ENCODE data around the gene SLC25A13. TPM values are rescaled to one million over a fixed set of nuclear protein-coding genes. Genes with fewer than 3 reads are reported as not detected.

Gene SLC25A13
- total RNA-seq, 2 donors from 2014 or later = 6.5 to 12.8 TPM

DNA sequence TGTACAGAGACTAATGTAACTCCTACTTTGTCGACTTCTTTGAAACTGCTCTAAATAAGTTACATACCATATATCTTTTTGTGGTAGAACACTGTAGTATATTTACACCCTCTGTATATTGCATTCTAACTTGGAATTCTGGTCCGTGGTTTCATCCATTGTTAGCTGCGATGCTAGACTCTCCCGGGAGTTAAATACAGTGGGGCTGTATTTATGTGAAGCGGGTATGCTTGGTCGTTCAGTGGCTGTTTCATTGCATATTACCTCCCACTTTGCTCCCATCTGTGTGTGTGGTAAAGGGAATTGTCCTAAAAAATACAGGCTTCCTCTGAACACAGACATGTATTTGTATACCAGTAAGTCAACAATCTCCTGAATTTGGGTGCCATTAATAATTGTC is 231.1 kb downstream of the SLC25A13 start:
- Mint-ChIP-seq H3K27me3 (peaks cover 24% of the 10 kb centered on the region), H3K36me3 (ENCODE audit: low read depth) (no peaks in the 10 kb centered on the region), H3K9me3 (no peaks in the 10 kb centered on the region), H3K4me3 (no peak overlapping the region), H3K27ac (no peak overlapping the region), H3K4me1 (no peaks in the 10 kb centered on the region)
- ATAC-seq (replicated peaks) = no peak

DNA sequence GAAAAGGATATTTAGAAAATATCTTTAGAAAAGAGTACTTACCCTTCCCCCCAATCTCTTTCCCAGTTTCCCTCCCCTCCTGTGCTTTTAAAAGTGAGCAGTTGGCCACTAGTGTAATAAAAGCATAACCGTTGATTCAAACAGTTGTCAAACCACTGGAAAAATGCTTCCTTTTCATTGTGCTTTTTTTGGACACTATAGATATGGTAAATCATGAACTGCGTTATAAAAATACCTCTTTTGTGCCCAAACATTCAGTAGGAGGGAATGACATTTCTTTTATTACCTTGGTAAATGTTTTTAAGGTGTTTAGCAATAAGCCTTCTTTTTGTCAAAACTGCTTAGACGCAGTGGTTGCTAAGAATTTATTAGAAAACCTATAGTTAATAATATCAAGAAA is 232.4 kb downstream of the SLC25A13 start:
- no peaks in the 10 kb centered on the region for H3K4me1 Mint-ChIP-seq
- ATAC-seq (replicated peaks) = no peak
- peaks cover 18% of the 10 kb centered on the region for H3K27me3 Mint-ChIP-seq
- no peak overlapping the region for H3K27ac Mint-ChIP-seq
- H3K4me3 Mint-ChIP-seq = no peak overlapping the region
- H3K36me3 Mint-ChIP-seq (ENCODE audit: low read depth) = no peaks in the 10 kb centered on the region
- H3K9me3 Mint-ChIP-seq = no peaks in the 10 kb centered on the region

DNA sequence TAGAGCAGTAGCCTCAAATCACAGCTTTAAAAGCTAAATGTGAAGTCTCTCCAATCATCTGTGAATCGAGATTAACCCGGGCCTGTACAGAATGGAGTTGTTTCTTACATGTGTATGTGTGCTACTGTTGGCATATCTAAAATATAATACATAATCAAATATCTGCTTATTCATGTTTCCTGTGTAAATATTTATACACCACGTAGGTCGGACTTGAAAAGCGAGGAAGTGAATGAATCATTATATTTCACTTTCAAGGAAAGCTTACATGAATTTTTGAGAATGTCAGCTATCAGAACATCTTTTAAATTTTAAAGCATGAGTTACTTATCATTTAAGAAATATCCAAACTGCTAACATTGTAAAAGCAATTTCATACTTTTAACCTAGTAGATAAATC is 233.3 kb downstream of the SLC25A13 start:
- Mint-ChIP-seq H3K27ac (no peak overlapping the region), H3K36me3 (ENCODE audit: low read depth) (no peaks in the 10 kb centered on the region), H3K27me3 (peaks cover 13% of the 10 kb centered on the region), H3K4me3 (no peak overlapping the region), H3K4me1 (no peaks in the 10 kb centered on the region), H3K9me3 (no peaks in the 10 kb centered on the region)
- ATAC-seq (replicated peaks) = no peak

DNA sequence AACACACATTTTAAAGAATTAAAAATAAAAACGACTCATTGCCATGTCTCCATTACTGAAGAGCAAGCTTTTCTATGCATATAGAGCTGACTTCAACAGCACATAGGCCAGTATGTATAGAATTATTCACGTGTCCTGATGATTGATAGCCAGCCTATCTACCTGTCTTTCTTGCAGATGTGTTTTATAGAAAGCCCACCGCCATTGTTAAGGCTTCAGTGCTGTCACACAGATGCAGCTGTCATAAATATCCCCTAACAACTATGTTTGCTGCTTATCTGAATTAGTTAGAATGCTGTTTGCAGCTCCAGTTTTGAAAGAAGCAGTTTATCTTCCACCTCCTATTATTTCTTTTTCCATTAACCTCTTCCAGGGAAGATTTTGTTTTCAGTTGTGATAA is 235.9 kb downstream of the SLC25A13 start:
- ATAC-seq (replicated peaks) = no peak
- H3K4me3 Mint-ChIP-seq = no peak overlapping the region
- H3K27ac Mint-ChIP-seq = no peak overlapping the region
- H3K9me3 Mint-ChIP-seq = no peaks in the 10 kb centered on the region
- no peaks in the 10 kb centered on the region for H3K36me3 Mint-ChIP-seq (ENCODE audit: low read depth)
- H3K4me1 Mint-ChIP-seq = no peaks in the 10 kb centered on the region
- H3K27me3 Mint-ChIP-seq = peaks cover 6% of the 10 kb centered on the region

GRCh38 chr7:96084881-96085553 is 236.9 kb downstream of the SLC25A13 start:
- ATAC-seq (replicated peaks) = peak; percentile 73
- Mint-ChIP-seq H3K36me3 (ENCODE audit: low read depth) (no peaks in the 10 kb centered on the region), H3K4me3 (no peak overlapping the region), H3K27ac (no peak overlapping the region), H3K9me3 (no peaks in the 10 kb centered on the region), H3K27me3 (peaks cover 4% of the 10 kb centered on the region), H3K4me1 (no peaks in the 10 kb centered on the region)

DNA sequence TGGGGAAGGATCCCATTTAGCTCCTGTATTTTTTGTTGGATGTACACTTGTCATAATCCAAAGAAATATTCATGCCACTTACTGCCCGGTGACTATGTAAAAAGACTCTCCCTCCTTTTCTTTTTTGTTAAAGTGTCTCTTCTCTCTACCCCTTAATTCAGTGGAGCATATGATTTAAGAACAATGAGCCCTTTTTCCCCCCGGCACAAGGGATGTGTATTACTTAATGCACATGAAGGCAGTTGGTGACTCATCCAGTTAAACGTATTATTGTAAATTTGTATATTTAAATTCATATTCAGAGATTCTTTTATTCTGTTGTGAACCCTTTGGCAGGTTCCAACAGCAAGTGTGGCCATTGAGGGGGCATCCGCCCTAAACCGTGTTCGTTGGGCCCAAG is 241.9 kb downstream of the SLC25A13 start:
- Mint-ChIP-seq H3K36me3 (ENCODE audit: low read depth) (no peaks in the 10 kb centered on the region), H3K27me3 (peaks cover 24% of the 10 kb centered on the region), H3K4me1 (peaks cover 5% of the 10 kb centered on the region), H3K9me3 (no peaks in the 10 kb centered on the region), H3K4me3 (no peak overlapping the region), H3K27ac (no peak overlapping the region)
- no peak for ATAC-seq (replicated peaks)

GRCh38 chr7:96076350-96076707 is 245.6 kb downstream of the SLC25A13 start:
- H3K36me3 Mint-ChIP-seq (ENCODE audit: low read depth) = no peaks in the 10 kb centered on the region
- no peak overlapping the region for H3K27ac Mint-ChIP-seq
- H3K4me1 Mint-ChIP-seq = peaks cover 5% of the 10 kb centered on the region
- H3K4me3 Mint-ChIP-seq = peak overlapping the region; percentile 74
- no peak for ATAC-seq (replicated peaks)
- peaks cover 35% of the 10 kb centered on the region for H3K27me3 Mint-ChIP-seq
- no peaks in the 10 kb centered on the region for H3K9me3 Mint-ChIP-seq

DNA sequence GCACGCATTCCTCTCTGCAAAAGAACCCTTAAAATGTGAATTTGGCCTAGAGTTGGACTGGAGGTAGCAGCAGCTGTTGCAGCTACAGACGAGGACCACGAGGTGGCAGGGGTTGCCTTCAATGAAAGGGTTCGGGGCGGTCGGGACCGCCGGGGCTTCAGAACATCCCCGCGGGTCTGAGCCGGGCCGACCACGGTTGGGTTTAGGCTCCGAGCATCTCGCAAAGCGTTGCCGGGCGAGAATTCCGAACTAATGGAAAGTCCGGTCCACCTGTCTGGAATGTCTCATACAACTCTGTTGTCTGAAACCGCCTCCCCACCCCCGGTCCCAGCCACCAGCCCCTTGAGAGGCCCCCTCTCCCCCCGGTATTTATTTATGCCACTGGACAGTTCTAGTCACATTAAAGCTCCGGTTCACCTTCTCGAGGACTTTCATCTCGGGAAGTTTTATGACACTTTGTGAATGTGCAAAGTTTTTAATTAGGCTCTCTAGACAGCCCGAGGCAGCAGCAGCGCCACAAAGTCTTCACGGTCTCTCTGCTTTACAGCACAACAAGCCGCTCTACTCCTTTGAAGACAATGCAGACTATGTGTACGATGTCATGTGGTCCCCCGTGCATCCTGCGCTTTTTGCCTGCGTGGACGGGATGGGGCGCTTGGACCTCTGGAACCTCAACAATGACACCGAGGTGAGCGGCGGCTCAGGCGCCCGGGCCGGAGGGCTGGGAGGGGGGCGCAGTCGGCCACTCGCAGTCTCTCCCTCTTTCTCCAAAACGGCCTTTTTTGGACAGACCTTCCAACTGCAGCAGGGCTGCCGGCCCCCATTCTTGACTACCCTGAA is 246.2 kb downstream of the SLC25A13 start:
- no peaks in the 10 kb centered on the region for H3K9me3 Mint-ChIP-seq

GRCh38 chr7:96074871-96075270 is 247.0 kb downstream of the SLC25A13 start:
- Mint-ChIP-seq H3K4me3 (peak overlapping the region; percentile 74), H3K36me3 (ENCODE audit: low read depth) (no peaks in the 10 kb centered on the region), H3K27me3 (peaks cover 33% of the 10 kb centered on the region), H3K9me3 (no peaks in the 10 kb centered on the region), H3K27ac (no peak overlapping the region), H3K4me1 (peaks cover 5% of the 10 kb centered on the region)
- no peak for ATAC-seq (replicated peaks)

More for the DNA sequence above, 246.2 kb downstream of the SLC25A13 start:
- H3K27me3 Mint-ChIP-seq = peaks cover 36% of the 10 kb centered on the region
- peak; percentile 77 for ATAC-seq (replicated peaks)
- peak overlapping the region; percentile 74 for H3K4me3 Mint-ChIP-seq
- H3K36me3 Mint-ChIP-seq (ENCODE audit: low read depth) = no peaks in the 10 kb centered on the region
- H3K27ac Mint-ChIP-seq = no peak overlapping the region
- H3K4me1 Mint-ChIP-seq = peaks cover 5% of the 10 kb centered on the region
